ENCODE results near the gene ARHGEF39. TPM values are rescaled to one million over a fixed set of nuclear protein-coding genes. Genes with fewer than 3 reads are reported as not detected.

The ARHGEF39 gene
- total RNA-seq, 1 donor from 2014 or later: 0.85 TPM

- no peak for TF ChIP-seq CTCF (IDR thresholded peaks at IDR 0.05)
- no peak for DNase-seq (ENCODE audit: low spot score)
- Mint-ChIP-seq H3K27ac (ENCODE audit: unreplicated experiment) (peak overlapping the region; percentile 69), H3K4me3 (ENCODE audit: unreplicated experiment) (peak overlapping the region; percentile 99), H3K4me1 (ENCODE audit: low read depth) (peaks cover 82% of the 10 kb centered on the region), H3K27me3 (ENCODE audit: low read depth) (no peaks in the 10 kb centered on the region), H3K36me3 (ENCODE audit: low read depth) (peaks cover 48% of the 10 kb centered on the region), H3K9me3 (ENCODE audit: low read depth) (no peaks in the 10 kb centered on the region)
Observed at GRCh38 chr9:35685506-35685905, 20.5 kb upstream of the ARHGEF39 start.

- peak overlapping the region; percentile 69 for H3K27ac Mint-ChIP-seq (ENCODE audit: unreplicated experiment)
- peak overlapping the region; percentile 99 for H3K4me3 Mint-ChIP-seq (ENCODE audit: unreplicated experiment)
Observed at GRCh38 chr9:35684921-35685320, 19.9 kb upstream of the ARHGEF39 start.

GRCh38 chr9:35683323-35683722, 18.3 kb upstream of the ARHGEF39 start:
- DNase-seq (ENCODE audit: low spot score): no peak
- no peaks in the 10 kb centered on the region for H3K27me3 Mint-ChIP-seq (ENCODE audit: low read depth)
- H3K36me3 Mint-ChIP-seq (ENCODE audit: low read depth): peaks cover 43% of the 10 kb centered on the region
- H3K4me3 Mint-ChIP-seq (ENCODE audit: unreplicated experiment): no peak overlapping the region
- peaks cover 86% of the 10 kb centered on the region for H3K4me1 Mint-ChIP-seq (ENCODE audit: low read depth)
- no peaks in the 10 kb centered on the region for H3K9me3 Mint-ChIP-seq (ENCODE audit: low read depth)
- H3K27ac Mint-ChIP-seq (ENCODE audit: unreplicated experiment): peak overlapping the region; percentile 80
- TF ChIP-seq CTCF (IDR thresholded peaks at IDR 0.05): no peak

More at GRCh38 chr9:35684921-35685320, 19.9 kb upstream of the ARHGEF39 start:
- no peak for TF ChIP-seq CTCF (IDR thresholded peaks at IDR 0.05)
- Mint-ChIP-seq H3K9me3 (ENCODE audit: low read depth) (no peaks in the 10 kb centered on the region), H3K4me1 (ENCODE audit: low read depth) (peaks cover 86% of the 10 kb centered on the region), H3K36me3 (ENCODE audit: low read depth) (peaks cover 48% of the 10 kb centered on the region), H3K27me3 (ENCODE audit: low read depth) (no peaks in the 10 kb centered on the region)
- no peak for DNase-seq (ENCODE audit: low spot score)

GRCh38 chr9:35682520-35683315, 17.7 kb upstream of the ARHGEF39 start:
- peaks cover 41% of the 10 kb centered on the region for H3K36me3 Mint-ChIP-seq (ENCODE audit: low read depth)
- H3K4me1 Mint-ChIP-seq (ENCODE audit: low read depth): peaks cover 84% of the 10 kb centered on the region
- no peak for TF ChIP-seq CTCF (IDR thresholded peaks at IDR 0.05)
- no peak for DNase-seq (ENCODE audit: low spot score)
- peak overlapping the region; percentile 10 for H3K4me3 Mint-ChIP-seq (ENCODE audit: unreplicated experiment)
- no peaks in the 10 kb centered on the region for H3K27me3 Mint-ChIP-seq (ENCODE audit: low read depth)
- no peaks in the 10 kb centered on the region for H3K9me3 Mint-ChIP-seq (ENCODE audit: low read depth)
- peak overlapping the region; percentile 80 for H3K27ac Mint-ChIP-seq (ENCODE audit: unreplicated experiment)

- H3K4me1 Mint-ChIP-seq (ENCODE audit: low read depth): peaks cover 78% of the 10 kb centered on the region
- no peak for TF ChIP-seq CTCF (IDR thresholded peaks at IDR 0.05)
- peak overlapping the region; percentile 80 for H3K27ac Mint-ChIP-seq (ENCODE audit: unreplicated experiment)
- peaks cover 38% of the 10 kb centered on the region for H3K36me3 Mint-ChIP-seq (ENCODE audit: low read depth)
- no peaks in the 10 kb centered on the region for H3K9me3 Mint-ChIP-seq (ENCODE audit: low read depth)
- peak overlapping the region; percentile 16 for H3K4me3 Mint-ChIP-seq (ENCODE audit: unreplicated experiment)
- H3K27me3 Mint-ChIP-seq (ENCODE audit: low read depth): no peaks in the 10 kb centered on the region
- no peak for DNase-seq (ENCODE audit: low spot score)
Observed at GRCh38 chr9:35682051-35682450, 17.1 kb upstream of the ARHGEF39 start.

Data from chondrocyte (in vitro differentiated cells).